Uterus (tissue), 4 donors: ENCODE results near the gene IZUMO2. TPM values are rescaled to one million over a fixed set of nuclear protein-coding genes. Genes with fewer than 3 reads are reported as not detected.

Experiments
- DNase-seq, 2 donors: peaks; one replicate each; pipeline ENCODE4 v3.0.0-alpha.2; 2019 to 2020
- H3K27ac ChIP-seq, 2 donors: fragments of 200-600 bp; sonication (generic); 1 replicate in 1 of 2; 2 replicates in 1 of 2; pipeline ENCODE4 v1.5.1; 2016 to 2018
- H3K27me3 ChIP-seq, 2 donors: fragments of 200-600 bp; sonication (generic); one replicate each; pipeline ENCODE4 v1.5.1; 2018 to 2019; ENCODE audit warnings: control low read depth in 1 of 2
- H3K36me3 ChIP-seq, 2 donors: fragments of 200-600 bp; sonication (generic); one replicate each; pipeline ENCODE4 v1.5.1; 2019; ENCODE audit warnings: control low read depth in 1 of 2
- H3K4me1 ChIP-seq, 2 donors: fragments of 200-600 bp; sonication (generic); one replicate each; pipeline ENCODE4 v1.5.1; 2018 to 2019; ENCODE audit warnings: control low read depth in 1 of 2
- H3K4me3 ChIP-seq, 2 donors: fragments of 200-600 bp; sonication (generic); 1 replicate in 1 of 2; 2 replicates in 1 of 2; pipeline ENCODE4 v1.5.1; 2018 to 2019; ENCODE audit warnings: mild to moderate bottlenecking in 1 of 2
- H3K9me3 ChIP-seq, 2 donors: fragments of 200-600 bp; sonication (generic); one replicate each; pipeline ENCODE4 v1.5.1; 2019; ENCODE audit warnings: control low read depth in 1 of 2
- CTCF ChIP-seq, 4 experiments: fragments of 200-600 bp in 2 of 4; fragments of 450-650 bp in 2 of 4; sonication (generic) in 2 of 4; IDR thresholded peaks; one replicate each; pipeline ENCODE4 v1.5.1; 2016 to 2019; ENCODE audit warnings: antibody characterized with exemption in 4 of 4, mild to moderate bottlenecking in 2 of 4, moderate library complexity in 1 of 4
- POLR2A ChIP-seq, 2 donors: fragments of 450-650 bp; IDR thresholded peaks; one replicate each; pipeline ENCODE4 v1.6.1; 2016; ENCODE audit warnings: antibody characterized with exemption in 2 of 2, mild to moderate bottlenecking in 1 of 2, moderate library complexity in 1 of 2
- intact Hi-C: fragments of 100-400 bp; cut with DNase I; formaldehyde crosslinking; loops from one replicate; pipeline ENCODE4 v1.15.1; 2023; ENCODE audit warnings: low total_unique reads
- total RNA-seq, 4 donors: library from RNA; depleted of rRNA in 3 of 4; stranded (reverse); fragments of >200 nt in 3 of 4; gene quantifications; one replicate each; pipeline versions ENCODE4 v1.1.0 to v1.2.4, GENCODE V29; 2014 to 2023
- donor health status: DM: yes; HTN: yes; CAD: no.

IZUMO2 gene
- total RNA-seq, 4 donors from 2014 or later, result not detected

DNA sequence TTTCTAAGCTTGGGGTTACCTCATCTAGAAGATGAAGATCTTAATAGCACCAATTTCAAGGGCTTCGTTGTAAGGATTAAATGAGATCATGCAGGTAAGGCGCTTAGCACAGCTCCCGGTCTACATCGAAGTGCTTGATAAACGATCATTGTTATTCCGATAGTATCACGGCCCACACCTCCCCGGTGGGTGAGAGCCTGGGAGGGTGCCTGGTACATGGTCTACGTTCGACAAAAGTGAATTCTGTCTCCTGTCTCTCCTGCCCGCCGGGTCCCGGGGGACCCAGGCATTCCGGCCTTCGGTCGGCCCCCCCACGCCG, 39.8 kb upstream of the IZUMO2 start:
- Histone ChIP-seq H3K4me3 (peak overlapping the region in 1 of 2 donors; percentile 13), H3K27ac (no peak overlapping the region), H3K27me3 (peaks cover 8 to 22% of the 10 kb centered on the region in 2 donors), H3K9me3 (no peaks in the 10 kb centered on the region), H3K4me1 (peaks cover 0 to 13% of the 10 kb centered on the region in 2 donors), H3K36me3 (no peaks in the 10 kb centered on the region)
- intact Hi-C loops, result no loop called here
- no peak for DNase-seq
- TF ChIP-seq CTCF (IDR thresholded peaks at IDR 0.05) (no peak), POLR2A (IDR thresholded peaks at IDR 0.05) (no peak)

DNA sequence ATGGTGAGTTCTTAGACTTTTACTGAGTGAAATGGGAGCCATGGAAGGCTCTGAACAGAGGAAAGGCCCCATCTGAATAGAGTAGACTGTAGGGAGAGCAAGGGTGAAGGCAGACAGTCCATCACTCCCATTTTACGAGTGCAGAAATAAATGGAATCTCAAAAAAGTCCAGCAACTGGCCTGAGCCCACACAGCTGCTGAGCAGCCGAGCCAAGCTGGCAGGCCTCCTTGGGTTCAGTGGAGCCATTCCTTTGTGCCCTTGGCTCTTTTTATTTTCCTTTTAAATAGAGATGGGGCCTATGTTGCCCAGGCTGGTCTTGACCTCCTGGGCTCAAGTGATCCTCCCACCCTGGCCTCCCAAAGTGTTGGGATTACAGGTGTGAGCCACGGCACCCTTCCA, 39.3 kb upstream of the IZUMO2 start:
- Histone ChIP-seq H3K9me3 (no peaks in the 10 kb centered on the region), H3K4me3 (no peak overlapping the region), H3K4me1 (peaks cover 0 to 13% of the 10 kb centered on the region in 2 donors), H3K36me3 (no peaks in the 10 kb centered on the region), H3K27ac (no peak overlapping the region), H3K27me3 (peaks cover 8 to 22% of the 10 kb centered on the region in 2 donors)
- TF ChIP-seq CTCF (IDR thresholded peaks at IDR 0.05) (no peak), POLR2A (IDR thresholded peaks at IDR 0.05) (no peak)
- intact Hi-C loops, result no loop called here
- no peak for DNase-seq

DNA sequence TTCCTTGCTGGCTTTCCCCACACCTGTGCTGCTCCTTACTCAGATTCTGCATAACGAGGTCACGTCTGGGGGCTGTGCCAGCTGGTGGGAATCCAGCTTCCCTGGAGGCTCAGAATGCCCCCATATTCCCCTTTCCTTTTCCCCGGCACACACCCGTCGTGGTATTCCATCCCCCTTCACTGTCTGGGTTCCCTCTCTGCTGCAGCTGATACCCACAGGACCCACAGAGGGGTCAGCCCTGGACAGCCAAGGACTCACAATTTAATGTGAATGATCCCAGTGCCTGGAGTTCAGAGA, 36.1 kb upstream of the IZUMO2 start:
- Histone ChIP-seq H3K4me1 (peaks cover 0 to 7% of the 10 kb centered on the region in 2 donors), H3K9me3 (no peaks in the 10 kb centered on the region), H3K27ac (no peak overlapping the region), H3K36me3 (no peaks in the 10 kb centered on the region), H3K4me3 (no peak overlapping the region), H3K27me3 (peaks cover 8 to 10% of the 10 kb centered on the region in 2 donors)
- no peak for DNase-seq
- no peak for TF ChIP-seq CTCF (IDR thresholded peaks at IDR 0.05)
- no peak for TF ChIP-seq POLR2A (IDR thresholded peaks at IDR 0.05)
- intact Hi-C loops, result no loop called here

DNA sequence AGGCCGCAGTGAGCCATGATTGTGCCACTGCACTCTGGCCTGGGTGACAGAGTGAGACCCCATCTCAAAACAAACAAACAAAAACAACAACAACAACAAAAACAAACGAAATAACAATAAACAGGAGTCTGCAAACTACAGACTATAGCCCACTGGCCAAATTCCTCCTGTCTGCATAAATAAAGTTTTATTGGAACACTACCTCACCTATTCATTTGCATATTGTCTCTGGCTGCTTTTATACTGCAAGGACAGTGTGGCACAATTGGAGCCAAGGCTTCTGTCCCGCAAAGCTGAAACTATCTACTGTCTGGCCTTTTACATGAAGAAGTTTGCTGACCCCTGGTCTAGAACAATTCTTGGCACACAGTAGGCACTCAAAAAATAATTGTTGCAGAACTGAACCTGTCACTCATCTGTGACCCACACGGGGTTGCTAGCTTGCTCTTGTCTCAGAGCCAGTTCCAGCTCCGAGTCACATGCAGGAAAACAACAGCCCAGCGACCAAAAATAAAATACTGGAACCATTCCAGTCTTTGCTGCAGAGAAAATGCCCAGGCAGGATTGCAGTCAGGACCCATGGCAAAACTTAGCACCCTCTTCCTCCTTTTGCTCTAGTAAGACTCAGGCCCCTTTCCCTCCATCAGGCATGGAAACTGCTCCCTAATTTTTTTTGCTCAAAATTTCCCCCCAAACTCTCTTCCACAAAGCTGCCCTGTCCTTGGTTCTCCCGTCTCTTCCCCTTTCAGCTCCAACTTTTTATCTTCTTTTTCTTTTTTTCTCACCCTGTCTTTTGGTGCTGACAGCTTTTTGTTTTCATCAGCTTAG, 35.6 kb upstream of the IZUMO2 start:
- H3K4me1 ChIP-seq, result peaks cover 0 to 6% of the 10 kb centered on the region in 2 donors
- TF ChIP-seq CTCF (IDR thresholded peaks at IDR 0.05) (no peak), POLR2A (IDR thresholded peaks at IDR 0.05) (no peak)
- intact Hi-C loops, result no loop called here
- no peaks in the 10 kb centered on the region for H3K36me3 ChIP-seq
- H3K9me3 ChIP-seq, result no peaks in the 10 kb centered on the region
- H3K27me3 ChIP-seq, result peaks cover 3 to 6% of the 10 kb centered on the region in 2 donors
- no peak overlapping the region for H3K27ac ChIP-seq
- no peak for DNase-seq
- H3K4me3 ChIP-seq, result no peak overlapping the region

DNA sequence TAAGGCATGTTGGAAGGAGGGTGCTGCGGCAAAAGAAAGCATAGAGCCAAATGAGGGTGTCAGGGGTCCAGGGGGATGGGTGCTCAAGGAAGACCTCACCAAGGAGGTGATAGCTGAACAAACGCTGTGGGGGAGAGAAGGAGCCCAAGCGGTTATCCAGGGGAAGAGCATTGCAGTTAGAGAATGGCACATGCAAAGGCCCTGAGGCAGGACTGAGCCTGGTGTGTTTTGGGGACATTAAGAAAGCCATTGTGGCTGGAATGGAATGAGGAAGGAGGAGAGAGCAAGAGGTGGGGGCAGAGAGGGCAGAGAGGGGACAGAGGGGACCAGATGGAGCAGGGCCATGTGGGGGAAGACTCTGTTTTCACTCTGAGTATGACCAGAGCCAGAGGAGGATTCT, 34.3 kb upstream of the IZUMO2 start:
- no peak overlapping the region for H3K27ac ChIP-seq
- H3K36me3 ChIP-seq, result no peaks in the 10 kb centered on the region
- no peak overlapping the region for H3K4me3 ChIP-seq
- intact Hi-C loops, result no loop called here
- TF ChIP-seq POLR2A (IDR thresholded peaks at IDR 0.05) (no peak), CTCF (IDR thresholded peaks at IDR 0.05) (no peak)
- H3K27me3 ChIP-seq, result no peaks in the 10 kb centered on the region
- H3K9me3 ChIP-seq, result no peaks in the 10 kb centered on the region
- H3K4me1 ChIP-seq, result no peaks in the 10 kb centered on the region
- no peak for DNase-seq
